Measurements from ENCODE around the gene DBNDD2. TPM values are rescaled to one million over a fixed set of nuclear protein-coding genes. Genes with fewer than 3 reads are reported as not detected.

Gene DBNDD2
- total RNA-seq, 1 experiment from 2014 or later = 38.6 TPM

- no peaks in the 10 kb centered on the region for H3K27me3 ChIP-seq (replicated peaks; ENCODE audit: insufficient read depth, low read depth, low read length, poor library complexity)
- no peak overlapping the region for H3K27ac ChIP-seq (ENCODE audit: low read depth, low read length, poor library complexity, severe bottlenecking)
- BruUV-seq (replicated peaks) = no TSS peak
- CTCF ChIA-PET = no interaction called here
- no peaks in the 10 kb centered on the region for H3K36me3 ChIP-seq (ENCODE audit: insufficient read depth, low read length, poor library complexity, severe bottlenecking)
- no peak for TF ChIP-seq EZH2 (IDR thresholded peaks at IDR 0.05; ENCODE audit: borderline replicate concordance, low read depth, low read length, poor library complexity, severe bottlenecking)
- no peak for TF ChIP-seq CTCF (conservative IDR thresholded peaks at IDR 0.05; ENCODE audit: low read depth, low read length)
- no peak overlapping the region for H3K4me3 ChIP-seq (ENCODE audit: low read depth, low read length, poor library complexity, severe bottlenecking)
- POLR2A ChIA-PET (ENCODE audit: low non-redundant PET) = no interaction called here
- H3K4me1 ChIP-seq (ENCODE audit: insufficient read depth, low read length, poor library complexity, severe bottlenecking) = no peaks in the 10 kb centered on the region
- DNase-seq (ENCODE audit: low spot score) = no peak
- H3K9me3 ChIP-seq (ENCODE audit: low read depth, low read length, poor library complexity, severe bottlenecking) = no peaks in the 10 kb centered on the region
- intact Hi-C loops (cut with micrococcal nuclease; ENCODE audit: unreplicated experiment) = no loop called here
These were observed 20.8 kb upstream of the DBNDD2 start for GRCh38 chr20:45387274-45387673.

- no TSS peak for BruUV-seq (replicated peaks)
- Histone ChIP-seq H3K4me3 (ENCODE audit: low read depth, low read length, poor library complexity, severe bottlenecking) (no peak overlapping the region), H3K9me3 (ENCODE audit: low read depth, low read length, poor library complexity, severe bottlenecking) (no peaks in the 10 kb centered on the region), H3K36me3 (ENCODE audit: insufficient read depth, low read length, poor library complexity, severe bottlenecking) (no peaks in the 10 kb centered on the region), H3K4me1 (ENCODE audit: insufficient read depth, low read length, poor library complexity, severe bottlenecking) (peaks cover 5% of the 10 kb centered on the region), H3K27ac (ENCODE audit: low read depth, low read length, poor library complexity, severe bottlenecking) (no peak overlapping the region), H3K27me3 (replicated peaks; ENCODE audit: insufficient read depth, low read depth, low read length, poor library complexity) (no peaks in the 10 kb centered on the region)
- DNase-seq (ENCODE audit: low spot score) = no peak
- intact Hi-C loops (cut with micrococcal nuclease; ENCODE audit: unreplicated experiment) = no loop called here
- POLR2A ChIA-PET (ENCODE audit: low non-redundant PET) = no interaction called here
- no peak for TF ChIP-seq EZH2 (IDR thresholded peaks at IDR 0.05; ENCODE audit: borderline replicate concordance, low read depth, low read length, poor library complexity, severe bottlenecking)
- TF ChIP-seq CTCF (conservative IDR thresholded peaks at IDR 0.05; ENCODE audit: low read depth, low read length) = no peak
- CTCF ChIA-PET = interaction anchor here (0.6 to 0.7 kb wide), 2 partner anchors 47 to 53 kb away, joined by 3 to 4 read pairs; no protein-coding TSS in a partner anchor
These were observed 17.2 kb upstream of the DBNDD2 start for GRCh38 chr20:45390931-45391330.

DNA sequence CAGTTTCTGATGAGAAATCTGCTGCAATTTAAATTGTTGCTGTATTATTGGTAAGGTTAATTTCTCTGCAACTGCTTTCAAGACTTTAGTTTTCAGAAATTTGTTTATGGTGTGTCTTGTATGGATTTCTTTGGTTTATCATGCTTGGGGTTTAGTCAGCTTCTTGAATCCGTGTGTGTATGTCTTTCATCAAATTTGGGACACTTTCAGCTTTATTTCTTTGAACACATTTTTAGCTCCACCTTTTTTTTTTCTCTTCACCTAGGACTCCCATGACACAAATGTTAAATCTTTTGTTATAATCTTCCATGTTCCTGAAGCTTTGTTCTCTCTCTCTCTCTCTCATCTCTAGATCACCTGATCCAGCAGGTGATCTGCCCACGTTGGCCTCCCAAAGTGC is 16.5 kb upstream of the DBNDD2 start:
- intact Hi-C loops (cut with micrococcal nuclease; ENCODE audit: unreplicated experiment) = no loop called here

More for the DNA sequence above, 16.5 kb upstream of the DBNDD2 start:
- no peak for DNase-seq (ENCODE audit: low spot score)
- peaks cover 5% of the 10 kb centered on the region for H3K4me1 ChIP-seq (ENCODE audit: insufficient read depth, low read length, poor library complexity, severe bottlenecking)
- H3K36me3 ChIP-seq (ENCODE audit: insufficient read depth, low read length, poor library complexity, severe bottlenecking) = no peaks in the 10 kb centered on the region
- POLR2A ChIA-PET (ENCODE audit: low non-redundant PET) = no interaction called here
- H3K27me3 ChIP-seq (replicated peaks; ENCODE audit: insufficient read depth, low read depth, low read length, poor library complexity) = no peaks in the 10 kb centered on the region
- H3K9me3 ChIP-seq (ENCODE audit: low read depth, low read length, poor library complexity, severe bottlenecking) = no peaks in the 10 kb centered on the region
- CTCF ChIA-PET = interaction anchor here (0.6 to 0.7 kb wide), 2 partner anchors 46 to 52 kb away, joined by 3 to 4 read pairs; no protein-coding TSS in a partner anchor
- no peak overlapping the region for H3K27ac ChIP-seq (ENCODE audit: low read depth, low read length, poor library complexity, severe bottlenecking)
- no TSS peak for BruUV-seq (replicated peaks)
- no peak overlapping the region for H3K4me3 ChIP-seq (ENCODE audit: low read depth, low read length, poor library complexity, severe bottlenecking)
- no peak for TF ChIP-seq EZH2 (IDR thresholded peaks at IDR 0.05; ENCODE audit: borderline replicate concordance, low read depth, low read length, poor library complexity, severe bottlenecking)
- TF ChIP-seq CTCF (conservative IDR thresholded peaks at IDR 0.05; ENCODE audit: low read depth, low read length) = no peak
